ENCODE results near the gene ALOXE3.
A peak's percentile ranks its signal among the peaks of the same experiment; 100 is the strongest.

Gene ALOXE3

GRCh38 chr17:8155231-8155995, 37.1 kb upstream of the ALOXE3 start:
- no peak for DNase-seq (ENCODE audit: low spot score)
- POLR2A ChIA-PET (ENCODE audit: low non-redundant PET) = interaction anchor here (1.2 to 1.4 kb wide), 2 partner anchors 9 to 16 kb away, joined by 3 read pairs; no protein-coding TSS in a partner anchor
- CTCF ChIA-PET = interaction anchor here (1.7 kb wide), 1 partner anchor 36 kb away, joined by 6 read pairs; no protein-coding TSS in a partner anchor
- H3K27ac ChIP-seq = peak overlapping the region; percentile 98
- no peak for TF ChIP-seq CTCF (conservative IDR thresholded peaks at IDR 0.05; ENCODE audit: low read depth)

GRCh38 chr17:8154608-8155155, 36.4 kb upstream of the ALOXE3 start:
- DNase-seq (ENCODE audit: low spot score) = no peak
- CTCF ChIA-PET = no interaction called here
- peak overlapping the region; percentile 98 for H3K27ac ChIP-seq
- TF ChIP-seq CTCF (conservative IDR thresholded peaks at IDR 0.05; ENCODE audit: low read depth) = no peak
- POLR2A ChIA-PET (ENCODE audit: low non-redundant PET) = interaction anchor here (1.0 to 1.4 kb wide), 3 partner anchors 9 to 19 kb away, joined by 3 to 5 read pairs (median 3); no protein-coding TSS in a partner anchor

- ChIA-PET POLR2A (ENCODE audit: low non-redundant PET) (interaction anchor here (1.0 to 1.4 kb wide), 2 partner anchors 14 to 19 kb away, joined by 3 to 5 read pairs; no protein-coding TSS in a partner anchor), CTCF (interaction anchor here (0.7 kb wide), 1 partner anchor 15 kb away, joined by 3 read pairs; no protein-coding TSS in a partner anchor)
- peak; percentile 92 for DNase-seq (ENCODE audit: low spot score)
- no peak for TF ChIP-seq CTCF (conservative IDR thresholded peaks at IDR 0.05; ENCODE audit: low read depth)
- peak overlapping the region; percentile 98 for H3K27ac ChIP-seq
These were observed 35.8 kb upstream of the ALOXE3 start for GRCh38 chr17:8153957-8154607.

GRCh38 chr17:8153525-8153956, 35.2 kb upstream of the ALOXE3 start:
- DNase-seq (ENCODE audit: low spot score) = peak; percentile 80
- ChIA-PET CTCF (interaction anchor here (0.7 kb wide), 1 partner anchor 15 kb away, joined by 3 read pairs; no protein-coding TSS in a partner anchor), POLR2A (ENCODE audit: low non-redundant PET) (interaction anchor here (1.0 kb wide), 1 partner anchor 20 kb away, joined by 5 read pairs; no protein-coding TSS in a partner anchor)
- peak overlapping the region; percentile 98 for H3K27ac ChIP-seq
- no peak for TF ChIP-seq CTCF (conservative IDR thresholded peaks at IDR 0.05; ENCODE audit: low read depth)

- no peak for TF ChIP-seq CTCF (conservative IDR thresholded peaks at IDR 0.05; ENCODE audit: low read depth)
- DNase-seq (ENCODE audit: low spot score) = no peak
- POLR2A ChIA-PET (ENCODE audit: low non-redundant PET) = no interaction called here
- CTCF ChIA-PET = interaction anchor here (0.7 to 1.6 kb wide), 2 partner anchors 14 kb away, joined by 3 to 9 read pairs; no protein-coding TSS in a partner anchor
- peak overlapping the region; percentile 98 for H3K27ac ChIP-seq
These were observed 34.7 kb upstream of the ALOXE3 start for GRCh38 chr17:8153031-8153451.
